Measurements from ENCODE around the gene ELMOD1.

ELMOD1 gene

GRCh38 chr11:107624983-107625684 is 34.2 kb downstream of the ELMOD1 start:
- no peak for TF ChIP-seq ZNF677 (tag by site-specific recombination; IDR thresholded peaks at IDR 0.05)
- TF ChIP-seq ZNF513 (tag by site-specific recombination; IDR thresholded peaks at IDR 0.05), result no peak
- no peak for TF ChIP-seq ZNF391 (tag by site-specific recombination; IDR thresholded peaks at IDR 0.05; ENCODE audit: borderline replicate concordance, low read depth)
- no peak for TF ChIP-seq ZNF626 (tag by site-specific recombination; IDR thresholded peaks at IDR 0.05)
- no peak for TF ChIP-seq ZBTB49 (tag by site-specific recombination; IDR thresholded peaks at IDR 0.05; ENCODE audit: low read depth)
- no peak for TF ChIP-seq ZFP69B (tag by site-specific recombination; IDR thresholded peaks at IDR 0.05)
- no peak for TF ChIP-seq INSM2 (tag by site-specific recombination; IDR thresholded peaks at IDR 0.05)
- TF ChIP-seq, protein P1, sequence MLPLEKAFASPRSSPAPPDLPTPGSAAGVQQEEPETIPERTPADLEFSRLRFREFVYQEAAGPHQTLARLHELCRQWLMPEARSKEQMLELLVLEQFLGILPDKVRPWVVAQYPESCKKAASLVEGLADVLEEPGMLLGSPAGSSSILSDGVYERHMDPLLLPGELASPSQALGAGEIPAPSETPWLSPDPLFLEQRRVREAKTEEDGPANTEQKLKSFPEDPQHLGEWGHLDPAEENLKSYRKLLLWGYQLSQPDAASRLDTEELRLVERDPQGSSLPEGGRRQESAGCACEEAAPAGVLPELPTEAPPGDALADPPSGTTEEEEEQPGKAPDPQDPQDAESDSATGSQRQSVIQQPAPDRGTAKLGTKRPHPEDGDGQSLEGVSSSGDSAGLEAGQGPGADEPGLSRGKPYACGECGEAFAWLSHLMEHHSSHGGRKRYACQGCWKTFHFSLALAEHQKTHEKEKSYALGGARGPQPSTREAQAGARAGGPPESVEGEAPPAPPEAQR (tag by site-specific recombination; IDR thresholded peaks at IDR 0.05), result no peak
- TF ChIP-seq TCF7L2 (IDR thresholded peaks at IDR 0.05; ENCODE audit: borderline replicate concordance, low read depth, low read length), result no peak
- TF ChIP-seq ZNF280D (tag by site-specific recombination; IDR thresholded peaks at IDR 0.05), result no peak
- TF ChIP-seq ZNF548 (tag by site-specific recombination; IDR thresholded peaks at IDR 0.05), result no peak
- no peak for TF ChIP-seq PRDM2 (tag by site-specific recombination; IDR thresholded peaks at IDR 0.05; ENCODE audit: borderline replicate concordance)
- no peak overlapping the region for H3K4me3 ChIP-seq (ENCODE audit: low read depth, low read length)
- no peaks in the 10 kb centered on the region for H3K9me3 ChIP-seq (ENCODE audit: control insufficient read depth, insufficient read depth, low read depth, low read length)
- CTCF ChIA-PET, result interaction anchor here (1.1 kb wide), 1 partner anchor 48 kb away, joined by 3 read pairs; no protein-coding TSS in a partner anchor
- no peak overlapping the region for H3K27ac ChIP-seq (ENCODE audit: extremely low read depth, low read depth, low read length)
- H3K36me3 ChIP-seq (ENCODE audit: control insufficient read depth in 2 of 2, insufficient read depth in 1 of 2, low read length in 2 of 2), result no peaks in the 10 kb centered on the region
- POLR2A ChIA-PET, result no interaction called here
- no peaks in the 10 kb centered on the region for H3K4me1 ChIP-seq (ENCODE audit: control insufficient read depth, insufficient read depth, low read length)
